Nephron (organoid): ENCODE data around the gene RPRD1A.
A peak's percentile ranks its signal among the peaks of the same experiment; 100 is the strongest.
"Not testable (repeated sequence)": the region's sequence is repeated elsewhere in the genome, so short reads cannot be mapped to it uniquely, and the experiment has no call there.

ENCODE experiments used
- H3K27ac Mint-ChIP-seq, 3 experiments: 2 replicates each; pipeline ENCODE4 v1.8.0; 2020; ENCODE audit warnings: mixed read lengths in 3 of 3, mild to moderate bottlenecking in 2 of 3, moderate library complexity in 1 of 3
- H3K27me3 Mint-ChIP-seq: 2 replicates; pipeline ENCODE4 v1.8.0; 2021; ENCODE audit warnings: low read depth, mild to moderate bottlenecking, moderate library complexity, mixed read lengths
- H3K36me3 Mint-ChIP-seq: 2 replicates; pipeline ENCODE4 v1.8.0; 2020; ENCODE audit warnings: low read depth, mixed read lengths
- H3K4me1 Mint-ChIP-seq: 2 replicates; pipeline ENCODE4 v1.8.0; 2020; ENCODE audit warnings: mixed read lengths
- H3K4me3 Mint-ChIP-seq, 3 experiments: 2 replicates each; pipeline ENCODE4 v1.8.0; 2020; ENCODE audit warnings: mild to moderate bottlenecking in 3 of 3, mixed read lengths in 3 of 3, moderate library complexity in 2 of 3
- H3K9me3 Mint-ChIP-seq: 2 replicates; pipeline ENCODE4 v1.8.0; 2020; ENCODE audit warnings: mixed read lengths
- CTCF ChIP-seq, 3 experiments: fragments of 200-600 bp; sonication (generic); IDR thresholded peaks; one replicate each; pipeline ENCODE4 v1.5.0; 2021; ENCODE audit warnings: antibody characterized with exemption in 3 of 3; ENCODE audit not compliant: unreplicated experiment in 3 of 3

Gene RPRD1A

DNA sequence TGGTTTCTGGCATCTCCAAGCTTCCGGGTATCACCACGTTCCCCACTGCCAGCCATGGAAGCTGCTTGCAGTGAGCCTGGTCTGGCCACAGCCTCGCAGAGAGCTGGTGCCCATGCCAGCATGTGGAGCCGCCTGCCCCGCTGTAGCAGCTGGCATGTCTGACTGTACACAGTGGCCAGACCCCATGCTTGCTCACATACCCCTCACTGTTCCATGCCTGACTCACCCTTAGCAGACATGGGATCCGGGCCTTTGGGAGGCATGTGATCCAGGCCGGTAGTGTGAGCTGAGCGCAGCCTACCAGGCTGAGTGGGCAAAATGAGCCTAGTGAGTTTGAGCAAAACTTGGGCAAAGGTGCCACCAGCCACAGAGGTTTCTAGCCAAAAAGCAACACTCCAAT is 18.8 kb upstream of the RPRD1A start:
- Mint-ChIP-seq H3K4me3 (no peak overlapping the region), H3K27me3 (no peaks in the 10 kb centered on the region), H3K4me1 (no peaks in the 10 kb centered on the region), H3K9me3 (peaks cover 9% of the 10 kb centered on the region), H3K36me3 (no peaks in the 10 kb centered on the region), H3K27ac (no peak overlapping the region)
- TF ChIP-seq CTCF (IDR thresholded peaks at IDR 0.05; ENCODE audit: unreplicated experiment in 3 of 3): no peak

DNA sequence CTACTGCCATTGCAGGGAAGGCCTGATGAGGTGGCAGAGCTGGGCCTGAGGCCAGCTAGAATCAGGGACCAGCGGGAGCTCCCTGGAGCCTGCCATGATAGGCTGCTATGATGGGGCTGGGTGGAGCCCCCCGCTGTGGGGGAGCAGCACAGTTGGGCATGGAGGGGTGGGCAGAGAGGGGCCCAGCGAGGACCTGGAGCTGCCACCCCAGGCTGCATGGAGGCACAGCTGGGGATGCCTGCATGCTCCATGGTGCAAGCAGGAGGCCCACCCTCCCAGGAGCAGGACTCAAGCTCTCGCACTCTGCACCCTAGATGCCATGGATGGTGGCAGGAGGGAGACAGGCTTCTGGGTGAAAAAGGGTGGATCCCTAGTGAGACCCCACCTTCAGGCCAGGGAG is 17.8 kb upstream of the RPRD1A start:
- peaks cover 14% of the 10 kb centered on the region for H3K9me3 Mint-ChIP-seq
- no peaks in the 10 kb centered on the region for H3K4me1 Mint-ChIP-seq
- no peaks in the 10 kb centered on the region for H3K36me3 Mint-ChIP-seq
- H3K27me3 Mint-ChIP-seq: no peaks in the 10 kb centered on the region
- no peak overlapping the region for H3K4me3 Mint-ChIP-seq
- TF ChIP-seq CTCF (IDR thresholded peaks at IDR 0.05; ENCODE audit: unreplicated experiment in 3 of 3): no peak
- H3K27ac Mint-ChIP-seq: no peak overlapping the region

GRCh38 chr18:36083729-36084128 is 16.4 kb upstream of the RPRD1A start:
- no peak overlapping the region for H3K4me3 Mint-ChIP-seq
- peaks cover 3% of the 10 kb centered on the region for H3K27me3 Mint-ChIP-seq
- no peaks in the 10 kb centered on the region for H3K36me3 Mint-ChIP-seq

GRCh38 chr18:36081118-36081517 is 13.8 kb upstream of the RPRD1A start:
- not testable (repeated sequence) for H3K4me3 Mint-ChIP-seq, H3K27ac Mint-ChIP-seq, H3K36me3 Mint-ChIP-seq, H3K27me3 Mint-ChIP-seq, H3K4me1 Mint-ChIP-seq
- peaks cover 25% of the 10 kb centered on the region for H3K9me3 Mint-ChIP-seq

More at GRCh38 chr18:36083729-36084128, 16.4 kb upstream of the RPRD1A start:
- peaks cover 23% of the 10 kb centered on the region for H3K9me3 Mint-ChIP-seq
- no peak for TF ChIP-seq CTCF (IDR thresholded peaks at IDR 0.05; ENCODE audit: unreplicated experiment in 3 of 3)
- no peak overlapping the region for H3K27ac Mint-ChIP-seq
- H3K4me1 Mint-ChIP-seq: no peaks in the 10 kb centered on the region

DNA sequence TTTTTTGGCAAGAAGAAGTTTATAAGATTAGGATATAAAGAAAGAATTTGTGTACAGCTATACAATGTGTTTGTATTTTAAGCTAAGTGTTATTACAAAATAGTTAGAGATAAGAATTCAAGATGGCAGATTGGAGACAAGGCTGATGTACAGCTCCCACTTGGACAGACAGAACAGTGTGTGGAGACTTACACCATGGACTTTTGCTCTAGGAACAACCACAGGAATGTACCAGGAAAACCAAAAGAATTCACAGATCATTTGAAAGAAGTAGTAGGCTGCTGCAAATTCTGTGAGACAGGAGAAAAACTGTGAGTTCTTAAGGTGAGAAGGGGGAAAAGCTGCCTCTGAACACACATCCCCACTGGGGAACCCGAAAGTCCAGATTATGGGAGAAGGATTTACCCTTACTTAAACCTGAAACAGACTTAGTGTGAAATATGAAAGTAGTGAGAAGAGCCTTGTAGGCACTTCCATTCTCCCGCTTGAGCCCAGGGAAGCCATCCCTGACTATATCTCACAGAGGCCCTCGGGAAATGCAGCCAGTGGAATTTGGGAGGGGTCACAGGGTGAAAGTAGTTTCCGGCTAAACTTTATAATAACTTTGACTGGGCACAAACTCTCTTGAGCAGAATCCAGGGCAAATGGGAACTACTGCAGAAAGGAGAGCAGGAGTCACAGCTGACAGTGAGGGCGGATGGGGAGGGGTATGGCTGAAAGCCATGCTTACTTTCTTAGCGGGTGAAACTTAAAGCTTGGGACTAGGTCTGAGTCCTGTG is 11.6 kb upstream of the RPRD1A start:
- no peak overlapping the region for H3K4me3 Mint-ChIP-seq
- H3K36me3 Mint-ChIP-seq: no peaks in the 10 kb centered on the region
- no peak overlapping the region for H3K27ac Mint-ChIP-seq
- no peaks in the 10 kb centered on the region for H3K4me1 Mint-ChIP-seq
- TF ChIP-seq CTCF (IDR thresholded peaks at IDR 0.05; ENCODE audit: unreplicated experiment in 3 of 3): no peak
- peaks cover 24% of the 10 kb centered on the region for H3K9me3 Mint-ChIP-seq
- H3K27me3 Mint-ChIP-seq: peaks cover 3% of the 10 kb centered on the region

GRCh38 chr18:36077764-36078163 is 10.4 kb upstream of the RPRD1A start:
- H3K27ac Mint-ChIP-seq, H3K36me3 Mint-ChIP-seq, H3K27me3 Mint-ChIP-seq, H3K4me1 Mint-ChIP-seq, H3K4me3 Mint-ChIP-seq: not testable (repeated sequence)
- peaks cover 23% of the 10 kb centered on the region for H3K9me3 Mint-ChIP-seq

- H3K27ac Mint-ChIP-seq: peak overlapping the region in 1 of 3 experiments; percentile 70
- peaks cover 14% of the 10 kb centered on the region for H3K9me3 Mint-ChIP-seq
- H3K27me3 Mint-ChIP-seq: peaks cover 7% of the 10 kb centered on the region
- no peak overlapping the region for H3K4me3 Mint-ChIP-seq
- no peak for TF ChIP-seq CTCF (IDR thresholded peaks at IDR 0.05; ENCODE audit: unreplicated experiment in 3 of 3)
- no peaks in the 10 kb centered on the region for H3K4me1 Mint-ChIP-seq
- no peaks in the 10 kb centered on the region for H3K36me3 Mint-ChIP-seq
Observed at GRCh38 chr18:36075862-36076587, 8.7 kb upstream of the RPRD1A start.
